H1 (cell line): ENCODE results near the gene PDE1C.

Experiments used
- CHD2 ChIP-seq: IDR thresholded peaks from 2 replicates; pipeline ENCODE4 v1.6.1; 2012; ENCODE audit warnings: low read length, improper control_type of control experiment
- TF ChIP-seq, protein P1 (sequence below), 3 experiments: IDR thresholded peaks; 1 replicate in 2 of 3; 2 replicates in 1 of 3; pipeline versions ENCODE4 v1.5.1 to v1.6.1; 2011; ENCODE audit warnings: low read length in 3 of 3, mild to moderate bottlenecking in 3 of 3, inconsistent platforms in 2 of 3, low read depth in 1 of 3, moderate library complexity in 1 of 3; ENCODE audit not compliant: insufficient read depth in 1 of 3; ENCODE audit errors: control extremely low read depth in 1 of 3

GRCh38 chr7:31957090-31957720 lies 113.0 kb downstream of the PDE1C start:
- TF ChIP-seq CHD2, result no peak
- TF ChIP-seq, protein P1, sequence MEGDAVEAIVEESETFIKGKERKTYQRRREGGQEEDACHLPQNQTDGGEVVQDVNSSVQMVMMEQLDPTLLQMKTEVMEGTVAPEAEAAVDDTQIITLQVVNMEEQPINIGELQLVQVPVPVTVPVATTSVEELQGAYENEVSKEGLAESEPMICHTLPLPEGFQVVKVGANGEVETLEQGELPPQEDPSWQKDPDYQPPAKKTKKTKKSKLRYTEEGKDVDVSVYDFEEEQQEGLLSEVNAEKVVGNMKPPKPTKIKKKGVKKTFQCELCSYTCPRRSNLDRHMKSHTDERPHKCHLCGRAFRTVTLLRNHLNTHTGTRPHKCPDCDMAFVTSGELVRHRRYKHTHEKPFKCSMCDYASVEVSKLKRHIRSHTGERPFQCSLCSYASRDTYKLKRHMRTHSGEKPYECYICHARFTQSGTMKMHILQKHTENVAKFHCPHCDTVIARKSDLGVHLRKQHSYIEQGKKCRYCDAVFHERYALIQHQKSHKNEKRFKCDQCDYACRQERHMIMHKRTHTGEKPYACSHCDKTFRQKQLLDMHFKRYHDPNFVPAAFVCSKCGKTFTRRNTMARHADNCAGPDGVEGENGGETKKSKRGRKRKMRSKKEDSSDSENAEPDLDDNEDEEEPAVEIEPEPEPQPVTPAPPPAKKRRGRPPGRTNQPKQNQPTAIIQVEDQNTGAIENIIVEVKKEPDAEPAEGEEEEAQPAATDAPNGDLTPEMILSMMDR (IDR thresholded peaks at IDR 0.05; ENCODE audit: control extremely low read depth in 1 of 3, insufficient read depth in 1 of 3, low read depth in 1 of 3, low read length in 3 of 3), result no peak
